Amniotic epithelial cell (primary cell): Measurements from ENCODE around the gene ABCA7.

Experiments used
- DNase-seq: peaks from one replicate; pipeline ENCODE4 v3.0.0-alpha.2; 2010; ENCODE audit warnings: low read depth

ABCA7 gene

GRCh38 chr19:1039646-1040475, at the start of gene ABCA7:
Gene ABCA7, plus strand, starts transcription at chr19:1040107. Its CDS starts 1,255 bp downstream, at chr19:1041362.
- peak; percentile 96 for DNase-seq

GRCh38 chr19:990119-990571, 49.8 kb upstream of the ABCA7 start:
- peak; percentile 72 for DNase-seq

- DNase-seq = no peak
Measured at GRCh38 chr19:990746-991145, 49.2 kb upstream of the ABCA7 start.

- DNase-seq = peak; percentile 51
Measured at GRCh38 chr19:991174-991931, 48.6 kb upstream of the ABCA7 start.

GRCh38 chr19:991932-992669, 47.8 kb upstream of the ABCA7 start:
- DNase-seq = no peak

GRCh38 chr19:992670-993055, 47.2 kb upstream of the ABCA7 start:
- no peak for DNase-seq

GRCh38 chr19:993361-993830, 46.5 kb upstream of the ABCA7 start:
- DNase-seq = no peak

- no peak for DNase-seq
Measured at GRCh38 chr19:993831-994393, 46.0 kb upstream of the ABCA7 start.

- no peak for DNase-seq
Measured at GRCh38 chr19:994516-994915, 45.4 kb upstream of the ABCA7 start.

- DNase-seq = no peak
Measured at GRCh38 chr19:995051-995827, 44.7 kb upstream of the ABCA7 start.

- no peak for DNase-seq
Measured at GRCh38 chr19:996051-996838, 43.7 kb upstream of the ABCA7 start.

- no peak for DNase-seq
Measured at GRCh38 chr19:998064-998463, 41.8 kb upstream of the ABCA7 start.

GRCh38 chr19:999379-999719, 40.6 kb upstream of the ABCA7 start:
- DNase-seq = no peak

- DNase-seq = peak; percentile 21
Measured at GRCh38 chr19:1000095-1000494, 39.8 kb upstream of the ABCA7 start, which contains the start of gene GRIN3B. Gene GRIN3B, plus strand, starts transcription at chr19:1000419. Its CDS starts 19 bp downstream, at chr19:1000438.

- no peak for DNase-seq
Measured at GRCh38 chr19:1000591-1001537, 39.0 kb upstream of the ABCA7 start.

- no peak for DNase-seq
Measured at GRCh38 chr19:1001538-1002166, 38.3 kb upstream of the ABCA7 start.

- DNase-seq = no peak
Measured at GRCh38 chr19:1002600-1002999, 37.3 kb upstream of the ABCA7 start.

GRCh38 chr19:1003283-1003682, 36.6 kb upstream of the ABCA7 start:
- no peak for DNase-seq
